WERI-Rb-1 (cell line): ENCODE data around the gene PRUNE2.
A peak's percentile ranks its signal among the peaks of the same experiment; 100 is the strongest.

Source experiments
- DNase-seq: peaks from one replicate; pipeline ENCODE4 v3.0.0-alpha.2; 2020
- H3K27ac ChIP-seq: fragments of 250-450 bp; sonication (Bioruptor Pico); 2 replicates; pipeline ENCODE4 v1.5.1; 2020; ENCODE audit warnings: mild to moderate bottlenecking, moderate library complexity
- H3K27me3 ChIP-seq: fragments of 250-450 bp; sonication (Bioruptor Pico); 2 replicates; pipeline ENCODE4 v1.5.1; 2021; ENCODE audit warnings: mild to moderate bottlenecking, low read depth, moderate library complexity; ENCODE audit not compliant: insufficient read depth, severe bottlenecking
- H3K36me3 ChIP-seq: fragments of 250-450 bp; sonication (Bioruptor Pico); 2 replicates; pipeline ENCODE4 v1.5.1; 2020; ENCODE audit warnings: mild to moderate bottlenecking, moderate library complexity
- H3K4me3 ChIP-seq: 2 replicates; pipeline ENCODE4 v1.5.1; 2011; ENCODE audit warnings: low read depth, mild to moderate bottlenecking, control low read depth, low read length
- H3K9me3 ChIP-seq: fragments of 250-450 bp; sonication (Bioruptor Pico); 2 replicates; pipeline ENCODE4 v1.5.1; 2021; ENCODE audit warnings: mild to moderate bottlenecking, moderate library complexity; ENCODE audit not compliant: severe bottlenecking
- CTCF ChIP-seq: IDR thresholded peaks from 2 replicates; pipeline ENCODE4 v1.5.1; 2011; ENCODE audit warnings: low read depth, mild to moderate bottlenecking, control low read depth, inconsistent platforms, low read length

PRUNE2 gene

GRCh38 chr9:76700916-76701315 lies 205.0 kb downstream of the PRUNE2 start:
- no peak for DNase-seq
- Histone ChIP-seq H3K27me3 (no peaks in the 10 kb centered on the region), H3K27ac (peak overlapping the region; percentile 69), H3K9me3 (no peaks in the 10 kb centered on the region), H3K4me3 (no peak overlapping the region), H3K36me3 (no peaks in the 10 kb centered on the region)
- no peak for TF ChIP-seq CTCF

- DNase-seq, result no peak
- Histone ChIP-seq H3K4me3 (no peak overlapping the region), H3K27ac (no peak overlapping the region), H3K27me3 (no peaks in the 10 kb centered on the region), H3K9me3 (no peaks in the 10 kb centered on the region), H3K36me3 (no peaks in the 10 kb centered on the region)
- no peak for TF ChIP-seq CTCF
Observed at GRCh38 chr9:76699971-76700370, 205.9 kb downstream of the PRUNE2 start.

GRCh38 chr9:76697554-76697953 lies 208.4 kb downstream of the PRUNE2 start:
- H3K27ac ChIP-seq, result no peak overlapping the region
- no peaks in the 10 kb centered on the region for H3K9me3 ChIP-seq
- no peak overlapping the region for H3K4me3 ChIP-seq
- no peaks in the 10 kb centered on the region for H3K36me3 ChIP-seq
- no peak for DNase-seq
- no peaks in the 10 kb centered on the region for H3K27me3 ChIP-seq
- TF ChIP-seq CTCF, result no peak

GRCh38 chr9:76697081-76697480 lies 208.8 kb downstream of the PRUNE2 start:
- H3K27me3 ChIP-seq, result no peaks in the 10 kb centered on the region
- no peak overlapping the region for H3K4me3 ChIP-seq
- H3K27ac ChIP-seq, result no peak overlapping the region
- DNase-seq, result no peak
- no peaks in the 10 kb centered on the region for H3K36me3 ChIP-seq
- no peaks in the 10 kb centered on the region for H3K9me3 ChIP-seq
- TF ChIP-seq CTCF, result no peak

- DNase-seq, result no peak
- Histone ChIP-seq H3K36me3 (no peaks in the 10 kb centered on the region), H3K27me3 (no peaks in the 10 kb centered on the region), H3K9me3 (no peaks in the 10 kb centered on the region), H3K4me3 (no peak overlapping the region), H3K27ac (no peak overlapping the region)
- no peak for TF ChIP-seq CTCF
Observed at GRCh38 chr9:76693912-76694311, 212.0 kb downstream of the PRUNE2 start.

- Histone ChIP-seq H3K4me3 (no peak overlapping the region), H3K27ac (no peak overlapping the region)
Observed at GRCh38 chr9:76692458-76693129, 213.3 kb downstream of the PRUNE2 start.

More at GRCh38 chr9:76692458-76693129, 213.3 kb downstream of the PRUNE2 start:
- DNase-seq, result no peak
- no peaks in the 10 kb centered on the region for H3K27me3 ChIP-seq
- H3K9me3 ChIP-seq, result no peaks in the 10 kb centered on the region
- no peak for TF ChIP-seq CTCF
- no peaks in the 10 kb centered on the region for H3K36me3 ChIP-seq
